ENCODE results near the gene MOB3C. TPM values are rescaled to one million over a fixed set of nuclear protein-coding genes. Genes with fewer than 3 reads are reported as not detected.

Gene MOB3C
- polyA plus RNA-seq, 1 of the 3 experiments (the other 2 are of a cell fraction): 8.6 TPM

GRCh38 chr1:46646331-46646730 lies 29.7 kb upstream of the MOB3C start:
- TF ChIP-seq REST (IDR thresholded peaks at IDR 0.05; ENCODE audit: low read depth, low read length) (no peak), IRF3 (IDR thresholded peaks at IDR 0.05; ENCODE audit: low read depth, low read length) (no peak), RAD21 (IDR thresholded peaks at IDR 0.05; ENCODE audit: low read length) (no peak), MAX (IDR thresholded peaks at IDR 0.05; ENCODE audit: low read depth) (no peak)
- 61% methylated on average over 1 of the region's 1 CpG for WGBS (ENCODE audit: low lambda C conversion rate)
- no peak for DNase-seq

GRCh38 chr1:46645815-46646214 lies 29.2 kb upstream of the MOB3C start:
- CTCF ChIA-PET: interaction anchor here (1.6 kb wide), 1 partner anchor 204 kb away, joined by 3 read pairs; no protein-coding TSS in a partner anchor
- no peak for DNase-seq
- Histone ChIP-seq H3K79me2 (ENCODE audit: insufficient read depth) (no peaks in the 10 kb centered on the region), H3K9ac (no peak overlapping the region), H3K9me2 (no peaks in the 10 kb centered on the region), H3K27ac (ENCODE audit: low read depth in 2 of 2, low read length in 1 of 2) (no peak overlapping the region), H3K36me3 (replicated peaks in 1 of 2; ENCODE audit: control insufficient read depth in 1 of 2, insufficient read depth in 2 of 2, low read length in 1 of 2) (peaks cover 12 to 41% of the 10 kb centered on the region in 2 experiments), H3F3A (replicated peaks; ENCODE audit: insufficient read depth) (peaks cover 23% of the 10 kb centered on the region), H3K4me1 (ENCODE audit: control insufficient read depth in 1 of 2, insufficient read depth in 2 of 2, low read depth in 1 of 2, low read length in 1 of 2) (peaks cover 3 to 7% of the 10 kb centered on the region in 2 experiments), H2AFZ (ENCODE audit: low read depth) (no peak overlapping the region), H3K27me3 (ENCODE audit: insufficient read depth) (no peaks in the 10 kb centered on the region), H3K4me3 (ENCODE audit: low read depth in 2 of 2, low read length in 1 of 2) (no peak overlapping the region), H4K20me1 (ENCODE audit: insufficient read depth) (no peaks in the 10 kb centered on the region), H3K4me2 (no peak overlapping the region), H3K9me3 (no peaks in the 10 kb centered on the region)
- TF ChIP-seq GATA2 (CRISPR knock-in tag; IDR thresholded peaks at IDR 0.05) (no peak), TCF12 (IDR thresholded peaks at IDR 0.05) (no peak)
- POLR2A ChIA-PET: no interaction called here
- whole genome bisulfite sequencing (ENCODE audit: low lambda C conversion rate): 79% methylated on average over 4 of the region's 4 CpGs

More at GRCh38 chr1:46646331-46646730, 29.7 kb upstream of the MOB3C start:
- ChIA-PET POLR2A (no interaction called here), CTCF (interaction anchor here (1.6 kb wide), 1 partner anchor 204 kb away, joined by 3 read pairs; no protein-coding TSS in a partner anchor)
- Histone ChIP-seq H3K4me3 (ENCODE audit: low read depth in 2 of 2, low read length in 1 of 2) (no peak overlapping the region), H3K9me3 (no peaks in the 10 kb centered on the region), H3K4me2 (no peak overlapping the region), H4K20me1 (ENCODE audit: insufficient read depth) (no peaks in the 10 kb centered on the region), H3K79me2 (ENCODE audit: insufficient read depth) (no peaks in the 10 kb centered on the region), H3K36me3 (replicated peaks in 1 of 2; ENCODE audit: control insufficient read depth in 1 of 2, insufficient read depth in 2 of 2, low read length in 1 of 2) (peaks cover 12 to 41% of the 10 kb centered on the region in 2 experiments), H3K9ac (no peak overlapping the region), H3K9me2 (no peaks in the 10 kb centered on the region), H3K27me3 (ENCODE audit: insufficient read depth) (no peaks in the 10 kb centered on the region), H2AFZ (ENCODE audit: low read depth) (no peak overlapping the region), H3F3A (replicated peaks; ENCODE audit: insufficient read depth) (peaks cover 23% of the 10 kb centered on the region), H3K4me1 (ENCODE audit: control insufficient read depth in 1 of 2, insufficient read depth in 2 of 2, low read depth in 1 of 2, low read length in 1 of 2) (peaks cover 3 to 7% of the 10 kb centered on the region in 2 experiments), H3K27ac (ENCODE audit: low read depth in 2 of 2, low read length in 1 of 2) (no peak overlapping the region)
